PC-9 (cell line): ENCODE measurements around the gene EPX.

ENCODE experiments used
- EZH2 ChIP-seq: fragments of 200-600 bp; sonication (generic); IDR thresholded peaks from 2 replicates; pipeline ENCODE4 v1.8.0; 2017; ENCODE audit warnings: antibody characterized with exemption, low read depth
- TF ChIP-seq, protein P1 (sequence below): fragments of 200-600 bp; sonication (generic); conservative IDR thresholded peaks from 2 replicates; pipeline ENCODE4 v1.6.1; 2017; ENCODE audit warnings: mixed run types, antibody characterized with exemption, mild to moderate bottlenecking, moderate library complexity

- TF ChIP-seq, protein P1, sequence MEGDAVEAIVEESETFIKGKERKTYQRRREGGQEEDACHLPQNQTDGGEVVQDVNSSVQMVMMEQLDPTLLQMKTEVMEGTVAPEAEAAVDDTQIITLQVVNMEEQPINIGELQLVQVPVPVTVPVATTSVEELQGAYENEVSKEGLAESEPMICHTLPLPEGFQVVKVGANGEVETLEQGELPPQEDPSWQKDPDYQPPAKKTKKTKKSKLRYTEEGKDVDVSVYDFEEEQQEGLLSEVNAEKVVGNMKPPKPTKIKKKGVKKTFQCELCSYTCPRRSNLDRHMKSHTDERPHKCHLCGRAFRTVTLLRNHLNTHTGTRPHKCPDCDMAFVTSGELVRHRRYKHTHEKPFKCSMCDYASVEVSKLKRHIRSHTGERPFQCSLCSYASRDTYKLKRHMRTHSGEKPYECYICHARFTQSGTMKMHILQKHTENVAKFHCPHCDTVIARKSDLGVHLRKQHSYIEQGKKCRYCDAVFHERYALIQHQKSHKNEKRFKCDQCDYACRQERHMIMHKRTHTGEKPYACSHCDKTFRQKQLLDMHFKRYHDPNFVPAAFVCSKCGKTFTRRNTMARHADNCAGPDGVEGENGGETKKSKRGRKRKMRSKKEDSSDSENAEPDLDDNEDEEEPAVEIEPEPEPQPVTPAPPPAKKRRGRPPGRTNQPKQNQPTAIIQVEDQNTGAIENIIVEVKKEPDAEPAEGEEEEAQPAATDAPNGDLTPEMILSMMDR = no peak
- no peak for TF ChIP-seq EZH2
These were observed 52.4 kb downstream of the EPX start for GRCh38 chr17:58244963-58245362.
